Measurements from ENCODE around the gene CSF1. TPM values are rescaled to one million over a fixed set of nuclear protein-coding genes. Genes with fewer than 3 reads are reported as not detected.
"Not testable (repeated sequence)": the region's sequence is repeated elsewhere in the genome, so short reads cannot be mapped to it uniquely, and the experiment has no call there.

Gene CSF1, protein sequence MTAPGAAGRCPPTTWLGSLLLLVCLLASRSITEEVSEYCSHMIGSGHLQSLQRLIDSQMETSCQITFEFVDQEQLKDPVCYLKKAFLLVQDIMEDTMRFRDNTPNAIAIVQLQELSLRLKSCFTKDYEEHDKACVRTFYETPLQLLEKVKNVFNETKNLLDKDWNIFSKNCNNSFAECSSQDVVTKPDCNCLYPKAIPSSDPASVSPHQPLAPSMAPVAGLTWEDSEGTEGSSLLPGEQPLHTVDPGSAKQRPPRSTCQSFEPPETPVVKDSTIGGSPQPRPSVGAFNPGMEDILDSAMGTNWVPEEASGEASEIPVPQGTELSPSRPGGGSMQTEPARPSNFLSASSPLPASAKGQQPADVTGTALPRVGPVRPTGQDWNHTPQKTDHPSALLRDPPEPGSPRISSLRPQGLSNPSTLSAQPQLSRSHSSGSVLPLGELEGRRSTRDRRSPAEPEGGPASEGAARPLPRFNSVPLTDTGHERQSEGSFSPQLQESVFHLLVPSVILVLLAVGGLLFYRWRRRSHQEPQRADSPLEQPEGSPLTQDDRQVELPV
- 251 and 252 TPM in 2 replicates for total RNA-seq

DNA sequence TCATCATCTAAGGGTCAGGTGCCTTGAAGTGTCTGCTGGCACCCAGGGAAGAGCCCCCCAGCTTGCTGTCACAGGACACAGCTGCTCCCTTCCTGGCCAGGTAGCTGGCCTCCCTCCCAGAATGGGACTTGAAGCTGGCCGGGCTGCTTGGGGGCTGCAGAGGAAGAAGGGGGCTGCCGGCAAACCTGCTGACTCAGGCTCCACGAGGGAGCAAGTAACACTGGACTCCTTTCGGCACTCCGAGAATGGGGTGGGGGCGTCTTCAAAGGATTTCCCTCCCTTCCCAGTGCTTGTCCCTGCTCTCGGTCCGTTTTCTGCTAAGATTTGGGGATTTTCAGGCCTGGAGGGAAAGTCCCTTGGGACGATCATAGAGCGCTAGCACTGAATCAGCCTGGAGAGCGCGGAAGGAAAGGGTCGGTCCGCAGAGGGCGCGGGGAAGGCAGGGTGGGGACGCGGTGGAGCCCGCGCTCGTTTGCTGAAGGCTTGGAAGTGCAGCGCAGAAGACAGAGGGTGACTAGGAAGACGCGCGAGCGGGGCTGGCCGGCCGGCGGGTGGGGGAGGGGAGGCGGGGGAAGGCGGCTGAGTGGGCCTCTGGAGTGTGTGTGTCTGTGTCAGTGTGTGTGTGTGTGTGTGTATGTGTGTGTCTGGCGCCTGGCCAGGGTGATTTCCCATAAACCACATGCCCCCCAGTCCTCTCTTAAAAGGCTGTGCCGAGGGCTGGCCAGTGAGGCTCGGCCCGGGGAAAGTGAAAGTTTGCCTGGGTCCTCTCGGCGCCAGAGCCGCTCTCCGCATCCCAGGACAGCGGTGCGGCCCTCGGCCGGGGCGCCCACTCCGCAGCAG is at the start of gene CSF1:
Gene CSF1, plus strand, starts transcription at position 727 of the 840 bp plus-strand sequence. CDS start 175 bp downstream, outside the sequence.
- H3K27me3 Mint-ChIP-seq (ENCODE audit: low read depth) = no peaks in the 10 kb centered on the region
- peaks cover 50% of the 10 kb centered on the region for H3K36me3 Mint-ChIP-seq (ENCODE audit: low read depth)
- intact Hi-C loops (cut with micrococcal nuclease) = loop anchor here (1.0 to 2.0 kb wide), 4 partner anchors 20 to 134 kb away; partner anchors contain the start of gene AHCYL1
- H3K9me3 Mint-ChIP-seq = no peaks in the 10 kb centered on the region
- H3K27ac Mint-ChIP-seq = peak within 1 kb of the TSS; percentile 96
- H3K4me1 Mint-ChIP-seq (ENCODE audit: low read depth) = peaks cover 75% of the 10 kb centered on the region
- peak within 1 kb of the TSS; percentile 92 for H3K4me3 Mint-ChIP-seq (ENCODE audit: low read depth)
- DNase-seq (ENCODE audit: low spot score) = peak; percentile 65

DNA sequence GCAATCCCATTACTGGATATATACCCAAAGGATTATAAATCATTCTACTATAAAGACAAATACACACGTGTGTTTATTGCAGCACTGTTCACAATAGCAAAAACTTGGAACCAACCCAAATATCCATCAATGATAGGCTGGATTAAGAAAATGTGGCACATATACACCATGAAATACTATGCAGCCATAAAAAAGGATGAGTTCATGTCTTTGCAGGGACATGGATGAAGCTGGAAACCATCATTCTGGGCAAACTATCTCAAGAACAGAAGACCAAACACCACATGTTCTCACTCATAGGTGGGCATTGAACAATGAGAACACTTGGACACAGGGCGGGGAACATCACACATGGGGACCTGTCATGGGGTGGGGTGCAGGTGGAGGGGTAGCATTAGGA is 49.0 kb upstream of the CSF1 start:
- H3K27ac Mint-ChIP-seq; intact Hi-C loops (cut with micrococcal nuclease); H3K27me3 Mint-ChIP-seq (ENCODE audit: low read depth); DNase-seq (ENCODE audit: low spot score); H3K4me3 Mint-ChIP-seq (ENCODE audit: low read depth): not testable (repeated sequence)
- Mint-ChIP-seq H3K9me3 (peaks cover 34% of the 10 kb centered on the region), H3K36me3 (ENCODE audit: low read depth) (peaks cover 19% of the 10 kb centered on the region), H3K4me1 (ENCODE audit: low read depth) (peaks cover 11% of the 10 kb centered on the region)

DNA sequence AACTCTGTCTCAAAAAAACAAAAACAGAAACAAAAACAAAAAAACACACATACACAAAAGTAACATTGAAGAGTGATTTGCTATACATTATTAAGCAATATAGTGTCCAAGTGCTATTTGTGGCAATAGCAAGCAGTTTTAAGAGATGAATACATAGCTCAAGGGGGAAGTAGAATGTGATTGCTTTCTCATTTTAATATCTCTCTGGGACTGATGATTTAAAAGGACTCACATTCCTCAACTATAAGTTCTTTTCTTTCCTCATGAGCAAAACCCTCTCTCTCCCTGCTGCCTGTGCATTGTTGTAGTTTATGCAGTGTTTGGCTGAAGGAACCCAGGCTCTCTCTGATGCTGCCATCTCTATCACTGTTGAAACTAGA is 47.0 kb upstream of the CSF1 start:
- no peak for DNase-seq (ENCODE audit: low spot score)
- Mint-ChIP-seq H3K27ac (no peak overlapping the region), H3K36me3 (ENCODE audit: low read depth) (peaks cover 19% of the 10 kb centered on the region), H3K27me3 (ENCODE audit: low read depth) (no peaks in the 10 kb centered on the region), H3K4me1 (ENCODE audit: low read depth) (peaks cover 11% of the 10 kb centered on the region), H3K9me3 (peaks cover 28% of the 10 kb centered on the region), H3K4me3 (ENCODE audit: low read depth) (no peak overlapping the region)
- intact Hi-C loops (cut with micrococcal nuclease) = no loop called here

DNA sequence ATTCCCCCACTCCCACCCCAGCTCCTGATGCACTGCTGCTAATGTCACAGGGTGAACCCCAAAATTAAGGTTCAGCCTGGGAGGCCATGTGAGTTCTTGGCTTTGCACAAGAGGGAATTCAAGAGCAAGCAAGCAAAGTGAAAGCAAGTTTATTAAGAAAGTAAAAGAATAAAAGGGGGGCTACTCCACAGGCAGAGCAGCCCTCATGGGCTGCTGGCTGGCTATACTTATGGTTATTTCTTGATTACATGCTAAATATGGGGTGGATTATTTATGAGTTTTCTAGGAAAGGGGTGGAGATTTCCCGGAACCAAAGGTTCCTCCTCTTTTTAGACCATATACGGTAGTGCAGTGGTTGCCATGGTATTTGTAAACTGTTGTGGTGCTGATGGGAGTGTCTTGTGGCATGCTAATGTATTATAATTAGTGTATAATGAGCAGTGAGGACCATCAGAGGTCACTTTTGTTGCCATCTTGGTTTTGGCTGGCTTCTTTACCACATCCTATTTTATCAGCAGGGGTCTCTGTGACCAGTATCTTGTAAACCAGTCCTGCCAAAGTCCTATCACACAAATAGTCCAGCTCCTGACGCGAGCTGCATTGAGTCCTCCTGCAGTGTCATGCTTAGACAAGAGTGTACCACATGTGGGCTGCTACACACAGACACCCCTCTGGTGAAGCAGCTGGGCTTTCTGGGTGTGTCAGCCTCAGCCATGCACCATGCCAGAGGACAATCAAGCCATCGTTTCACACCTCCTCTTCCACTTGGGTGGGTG is 46.4 kb upstream of the CSF1 start:
- Mint-ChIP-seq H3K27me3 (ENCODE audit: low read depth) (no peaks in the 10 kb centered on the region), H3K27ac (no peak overlapping the region)
- intact Hi-C loops (cut with micrococcal nuclease) = no loop called here

DNA sequence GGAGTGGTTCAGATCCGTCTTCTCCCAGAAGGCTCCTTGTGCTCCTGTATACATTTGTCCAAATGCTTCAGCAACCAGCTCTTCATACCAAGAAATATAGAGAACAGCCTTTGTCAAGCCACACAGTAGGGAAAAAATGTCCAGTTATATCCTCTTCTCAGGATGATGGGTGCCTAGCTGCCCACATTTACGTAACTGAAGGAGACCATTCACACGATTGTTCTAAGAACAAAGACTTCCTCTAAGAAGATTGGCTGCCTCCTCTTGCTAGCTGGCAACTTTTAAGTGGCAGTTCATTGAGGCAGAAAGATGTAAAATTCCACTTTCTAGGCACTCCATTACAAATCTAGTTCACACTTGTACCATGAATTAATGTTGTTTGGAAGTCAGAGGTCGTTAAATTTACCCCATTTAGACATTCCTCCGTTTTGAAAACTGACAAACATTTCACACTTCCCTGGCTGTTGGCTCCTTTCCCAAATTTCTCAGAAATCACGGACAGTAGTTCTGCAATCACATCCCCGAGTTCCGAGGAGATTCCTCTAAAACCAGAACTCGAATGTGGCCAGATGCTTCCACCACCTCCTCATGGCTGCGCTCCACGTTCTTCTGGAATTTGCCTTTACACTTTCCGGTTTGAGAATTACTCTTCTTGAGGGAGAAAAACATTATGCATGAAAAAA is 45.6 kb upstream of the CSF1 start:
- no peaks in the 10 kb centered on the region for H3K27me3 Mint-ChIP-seq (ENCODE audit: low read depth)
- no peak overlapping the region for H3K4me3 Mint-ChIP-seq (ENCODE audit: low read depth)
- DNase-seq (ENCODE audit: low spot score) = no peak
- intact Hi-C loops (cut with micrococcal nuclease) = no loop called here
- no peak overlapping the region for H3K27ac Mint-ChIP-seq
- H3K4me1 Mint-ChIP-seq (ENCODE audit: low read depth) = peaks cover 9% of the 10 kb centered on the region
- peaks cover 24% of the 10 kb centered on the region for H3K9me3 Mint-ChIP-seq
- H3K36me3 Mint-ChIP-seq (ENCODE audit: low read depth) = peaks cover 15% of the 10 kb centered on the region

More for the DNA sequence above, 46.4 kb upstream of the CSF1 start:
- H3K9me3 Mint-ChIP-seq = peaks cover 28% of the 10 kb centered on the region
- no peak for DNase-seq (ENCODE audit: low spot score)
- H3K36me3 Mint-ChIP-seq (ENCODE audit: low read depth) = peaks cover 19% of the 10 kb centered on the region
- H3K4me1 Mint-ChIP-seq (ENCODE audit: low read depth) = peaks cover 11% of the 10 kb centered on the region
- no peak overlapping the region for H3K4me3 Mint-ChIP-seq (ENCODE audit: low read depth)

DNA sequence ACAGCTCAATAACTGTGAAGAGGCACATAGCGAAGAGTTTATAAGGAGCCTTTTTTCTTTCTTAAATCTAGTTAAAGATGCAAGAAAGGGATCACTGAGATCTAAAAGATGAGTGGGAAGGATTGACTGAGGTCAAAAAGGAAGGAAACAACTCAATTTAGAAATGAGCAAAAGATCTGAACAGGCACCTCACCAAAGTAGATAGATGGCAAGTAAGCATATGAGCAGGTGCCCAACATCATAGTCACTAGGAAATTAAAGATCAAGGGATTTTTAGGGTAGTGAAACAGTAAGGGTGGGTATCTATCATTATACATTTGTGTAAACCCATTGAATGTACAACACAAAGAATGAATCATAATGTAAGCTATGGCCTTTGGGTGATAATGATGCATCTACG is 44.6 kb upstream of the CSF1 start:
- H3K4me1 Mint-ChIP-seq (ENCODE audit: low read depth) = peaks cover 8% of the 10 kb centered on the region
- H3K36me3 Mint-ChIP-seq (ENCODE audit: low read depth) = peaks cover 9% of the 10 kb centered on the region
- no peaks in the 10 kb centered on the region for H3K27me3 Mint-ChIP-seq (ENCODE audit: low read depth)
- intact Hi-C loops (cut with micrococcal nuclease) = no loop called here
- H3K4me3 Mint-ChIP-seq (ENCODE audit: low read depth) = no peak overlapping the region
- DNase-seq (ENCODE audit: low spot score) = no peak
- no peak overlapping the region for H3K27ac Mint-ChIP-seq
- peaks cover 18% of the 10 kb centered on the region for H3K9me3 Mint-ChIP-seq

DNA sequence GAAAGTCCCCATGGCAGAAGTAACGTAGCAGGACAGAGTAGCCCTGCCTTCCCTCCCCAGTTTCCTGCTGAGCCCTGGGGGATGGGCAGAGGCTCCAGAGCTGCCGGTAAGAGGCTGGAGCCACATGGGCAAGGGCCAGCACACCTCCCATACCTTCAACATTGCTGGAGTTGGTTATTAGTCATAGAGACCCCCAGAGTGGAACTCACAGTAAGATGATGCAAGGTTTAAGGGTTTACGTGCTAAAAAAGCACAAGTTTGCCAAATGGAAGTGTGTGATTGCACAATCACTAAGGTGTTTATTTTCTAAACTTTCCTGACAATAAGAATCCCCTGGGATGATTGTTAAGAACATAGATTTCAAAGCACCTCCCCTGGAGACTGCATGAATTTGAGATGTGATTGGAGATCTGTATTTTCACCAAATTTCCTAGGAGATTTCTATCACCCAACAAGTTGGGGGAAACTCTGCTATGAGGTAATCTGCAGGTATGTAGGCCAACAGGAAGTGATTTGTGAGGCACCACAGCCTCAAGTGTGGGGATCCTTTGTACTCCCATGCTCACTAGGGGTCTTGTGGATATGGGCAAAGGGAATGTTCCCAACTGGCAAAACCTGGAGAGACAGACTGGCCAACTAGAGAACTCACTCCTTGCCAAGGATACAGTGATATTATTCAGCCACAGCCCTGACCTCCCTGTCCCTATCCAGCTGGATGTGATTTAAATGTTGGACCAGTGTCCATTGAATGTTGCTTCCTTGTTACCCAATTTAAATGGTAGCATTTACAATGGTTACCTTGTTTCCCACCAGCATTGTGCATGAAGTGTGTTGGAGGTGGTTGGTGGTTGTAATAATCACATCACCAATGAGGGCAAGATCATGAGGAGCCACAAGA is 37.1 kb upstream of the CSF1 start:
- intact Hi-C loops (cut with micrococcal nuclease) = no loop called here
- Mint-ChIP-seq H3K9me3 (no peaks in the 10 kb centered on the region), H3K27me3 (ENCODE audit: low read depth) (peaks cover 7% of the 10 kb centered on the region), H3K27ac (no peak overlapping the region), H3K4me1 (ENCODE audit: low read depth) (peaks cover 9% of the 10 kb centered on the region), H3K36me3 (ENCODE audit: low read depth) (no peaks in the 10 kb centered on the region), H3K4me3 (ENCODE audit: low read depth) (no peak overlapping the region)
- DNase-seq (ENCODE audit: low spot score) = no peak

DNA sequence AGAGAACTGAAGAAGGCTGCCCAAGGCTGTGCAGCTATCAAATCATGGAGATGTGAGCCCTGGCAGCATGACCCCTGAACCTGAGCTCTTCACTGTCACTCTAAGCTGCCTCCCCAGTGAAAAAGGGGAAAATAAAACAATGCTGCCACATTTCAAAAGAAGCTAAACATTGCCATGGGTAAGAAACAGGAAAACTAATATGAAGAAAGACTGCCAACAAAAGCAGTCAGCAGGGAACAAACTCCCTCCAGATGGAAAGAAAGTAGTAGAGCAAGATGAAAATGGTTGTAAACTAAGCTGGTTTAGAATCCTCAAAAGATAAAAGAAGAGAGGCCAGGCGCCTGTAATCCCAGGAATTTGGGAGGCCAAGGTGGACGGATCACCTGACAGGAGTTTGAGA is 36.2 kb upstream of the CSF1 start:
- intact Hi-C loops (cut with micrococcal nuclease) = no loop called here
- Mint-ChIP-seq H3K9me3 (no peaks in the 10 kb centered on the region), H3K4me3 (ENCODE audit: low read depth) (no peak overlapping the region)

DNA sequence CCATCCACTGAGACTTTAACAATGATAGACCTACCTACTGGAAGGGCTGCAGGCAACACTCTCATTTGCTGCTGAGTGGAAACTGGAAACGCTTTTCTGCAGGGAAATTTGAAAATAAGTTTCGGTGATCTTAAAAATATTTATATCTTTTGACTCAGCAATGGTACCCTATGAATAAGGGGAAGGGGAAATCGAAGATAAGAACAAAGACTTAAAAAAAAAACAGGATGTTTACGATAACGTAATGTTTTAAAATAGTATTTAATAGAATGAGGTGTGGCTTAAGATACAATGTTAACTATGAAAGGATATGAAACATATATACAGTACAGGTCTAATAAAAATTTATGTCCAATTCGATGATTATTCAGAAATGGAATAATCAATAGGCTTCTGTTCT is 34.8 kb upstream of the CSF1 start:
- Mint-ChIP-seq H3K4me3 (ENCODE audit: low read depth) (no peak overlapping the region), H3K9me3 (no peaks in the 10 kb centered on the region), H3K27me3 (ENCODE audit: low read depth) (peaks cover 7% of the 10 kb centered on the region), H3K27ac (no peak overlapping the region), H3K36me3 (ENCODE audit: low read depth) (no peaks in the 10 kb centered on the region), H3K4me1 (ENCODE audit: low read depth) (peaks cover 13% of the 10 kb centered on the region)
- DNase-seq (ENCODE audit: low spot score) = no peak
- intact Hi-C loops (cut with micrococcal nuclease) = no loop called here

More for the DNA sequence above, 36.2 kb upstream of the CSF1 start:
- peaks cover 9% of the 10 kb centered on the region for H3K4me1 Mint-ChIP-seq (ENCODE audit: low read depth)
- peaks cover 7% of the 10 kb centered on the region for H3K27me3 Mint-ChIP-seq (ENCODE audit: low read depth)
- no peaks in the 10 kb centered on the region for H3K36me3 Mint-ChIP-seq (ENCODE audit: low read depth)
- no peak for DNase-seq (ENCODE audit: low spot score)
- H3K27ac Mint-ChIP-seq = no peak overlapping the region

DNA sequence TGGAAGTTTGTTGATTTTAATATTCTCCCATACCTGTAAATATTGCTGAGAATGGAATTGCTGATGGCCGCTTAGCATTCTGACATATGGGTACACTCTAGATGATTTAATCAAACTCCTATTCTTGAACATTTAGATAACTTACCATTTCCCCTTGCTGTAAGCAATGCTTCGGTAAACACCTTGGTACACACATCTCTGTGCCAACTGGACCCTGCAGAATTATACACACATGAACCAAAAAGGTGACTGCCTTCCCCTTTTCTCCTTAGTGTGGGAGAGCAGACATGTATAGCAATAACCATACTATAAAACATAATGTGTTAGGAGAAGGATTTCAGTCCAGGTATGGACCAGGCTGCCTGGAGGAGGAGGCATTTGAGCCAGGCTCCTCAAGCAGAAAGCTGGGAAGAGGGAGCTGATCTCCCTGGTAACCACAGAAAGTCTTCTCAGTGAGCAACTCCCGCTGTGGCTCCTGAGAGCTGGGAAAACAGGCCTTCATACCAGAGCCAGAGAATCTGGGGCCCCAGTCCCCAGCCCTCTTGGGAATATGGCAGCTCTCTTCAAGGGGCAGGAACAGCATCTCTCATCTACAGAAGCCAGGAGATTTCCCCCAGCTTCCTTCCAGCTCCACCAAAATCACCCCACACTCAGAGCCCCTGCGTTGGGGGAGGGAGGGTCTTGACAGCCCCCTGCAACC is 33.9 kb upstream of the CSF1 start:
- Mint-ChIP-seq H3K4me1 (ENCODE audit: low read depth) (peaks cover 18% of the 10 kb centered on the region), H3K4me3 (ENCODE audit: low read depth) (no peak overlapping the region), H3K36me3 (ENCODE audit: low read depth) (no peaks in the 10 kb centered on the region), H3K9me3 (no peaks in the 10 kb centered on the region), H3K27ac (no peak overlapping the region), H3K27me3 (ENCODE audit: low read depth) (peaks cover 7% of the 10 kb centered on the region)
- intact Hi-C loops (cut with micrococcal nuclease) = no loop called here
- DNase-seq (ENCODE audit: low spot score) = no peak

DNA sequence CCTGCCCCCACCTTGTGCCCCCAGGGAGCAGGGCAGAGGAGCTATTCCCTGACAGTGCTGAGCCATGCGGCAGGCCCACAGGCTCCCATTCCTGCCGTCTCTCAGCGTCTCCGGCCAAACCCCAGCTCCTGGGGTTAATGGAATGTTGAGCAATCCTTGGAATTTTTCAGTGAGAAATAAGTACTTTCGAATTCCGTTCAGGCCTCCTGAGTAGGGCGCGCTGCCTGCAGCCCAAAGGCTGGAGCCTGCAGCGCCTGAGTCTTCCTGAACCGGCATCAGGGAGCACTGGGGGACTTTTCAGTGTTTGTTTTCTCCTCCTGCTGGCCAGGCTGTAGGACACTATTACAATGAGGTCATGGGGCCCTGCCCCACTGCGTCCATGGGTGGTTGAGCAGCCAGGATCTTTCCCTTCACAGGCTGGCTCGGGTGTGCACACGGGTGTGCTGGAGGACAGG is 33.3 kb upstream of the CSF1 start:
- Mint-ChIP-seq H3K27me3 (ENCODE audit: low read depth) (peaks cover 7% of the 10 kb centered on the region), H3K4me1 (ENCODE audit: low read depth) (peaks cover 17% of the 10 kb centered on the region), H3K36me3 (ENCODE audit: low read depth) (no peaks in the 10 kb centered on the region), H3K9me3 (no peaks in the 10 kb centered on the region), H3K4me3 (ENCODE audit: low read depth) (no peak overlapping the region), H3K27ac (no peak overlapping the region)
- intact Hi-C loops (cut with micrococcal nuclease) = no loop called here
- DNase-seq (ENCODE audit: low spot score) = no peak

All from activated T-helper 2 cell treated with anti-CD3 and anti-CD28 coated beads, Interferon-gamma antibody, Interleukin-2, Interleukin-4, amounts not matched to agents 10 μg/mL and 5 μg/mL and 100 μg/mL, durations not matched to agents 14 hours and 24 hours and 36 hours (primary cell).